Bronchial epithelial cell (primary cell): Measurements from ENCODE around the gene SRXN1. TPM values are rescaled to one million over a fixed set of nuclear protein-coding genes. Genes with fewer than 3 reads are reported as not detected.
A peak's percentile ranks its signal among the peaks of the same experiment; 100 is the strongest.

Experiments
- DNase-seq: peaks from one replicate; pipeline ENCODE4 v3.0.0-alpha.2; 2010; ENCODE audit warnings: low read depth
- FAIRE-seq: peaks from 2 replicates; lab custom pipeline; 2011; peaks lifted over from hg19 to GRCh38; lab: Jason Lieb, UNC
- H3K27me3 ChIP-seq: 2 replicates; pipeline ENCODE4 v1.5.1; 2011; ENCODE audit warnings: low read length; ENCODE audit not compliant: control insufficient read depth, insufficient read depth
- H3K36me3 ChIP-seq: 2 replicates; pipeline ENCODE4 v1.5.1; 2011; ENCODE audit warnings: low read length; ENCODE audit not compliant: control insufficient read depth, insufficient read depth
- H3K4me3 ChIP-seq: 2 replicates; pipeline ENCODE4 v1.5.1; 2011; ENCODE audit warnings: mild to moderate bottlenecking, low read depth, low read length, control low read depth
- total RNA-seq: library from RNA; depleted of rRNA; stranded (reverse); fragments of >200 nt; gene quantifications from 2 replicates; pipeline ENCODE4 v1.2.1, GENCODE V29; 2014
- TF ChIP-seq, protein P1 (sequence below): IDR thresholded peaks from 2 replicates; pipeline ENCODE4 v1.5.1; 2011; ENCODE audit warnings: mild to moderate bottlenecking, moderate library complexity, low read length, control low read depth, inconsistent platforms; ENCODE audit not compliant: insufficient read depth, severe bottlenecking

The SRXN1 gene
- total RNA-seq, 1 donor from 2014 or later: 146 TPM

DNA sequence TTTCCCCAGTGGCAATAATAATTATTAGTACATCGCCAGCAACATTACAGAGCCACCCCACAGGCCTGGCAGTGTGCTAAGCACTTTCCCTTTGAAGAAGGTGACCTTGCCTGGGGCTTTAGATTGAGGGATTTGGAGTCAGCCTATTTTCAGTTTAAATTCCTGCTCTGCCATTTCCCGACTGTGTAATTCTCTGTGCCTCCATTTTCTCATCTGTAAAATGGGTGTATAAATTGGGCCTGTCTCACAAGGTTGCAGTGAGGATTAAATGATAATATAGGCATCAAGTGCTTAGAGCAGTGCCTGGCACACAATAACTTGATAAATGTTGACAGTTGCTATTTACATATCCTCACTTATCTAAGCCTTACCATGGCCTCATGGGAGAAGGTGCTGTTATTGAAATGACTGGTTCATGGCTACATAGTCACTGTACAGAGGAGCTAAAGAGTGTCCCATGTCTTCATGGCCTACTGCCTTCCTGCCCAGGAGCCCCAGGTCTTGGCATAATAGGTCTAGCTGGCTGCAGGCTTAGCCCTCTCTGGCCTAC, 27.7 kb upstream of the SRXN1 start:
- FAIRE-seq (no peak), DNase-seq (no peak)
- Histone ChIP-seq H3K27me3 (peaks cover 13% of the 10 kb centered on the region), H3K36me3 (no peaks in the 10 kb centered on the region), H3K4me3 (no peak overlapping the region)
- TF ChIP-seq, protein P1, sequence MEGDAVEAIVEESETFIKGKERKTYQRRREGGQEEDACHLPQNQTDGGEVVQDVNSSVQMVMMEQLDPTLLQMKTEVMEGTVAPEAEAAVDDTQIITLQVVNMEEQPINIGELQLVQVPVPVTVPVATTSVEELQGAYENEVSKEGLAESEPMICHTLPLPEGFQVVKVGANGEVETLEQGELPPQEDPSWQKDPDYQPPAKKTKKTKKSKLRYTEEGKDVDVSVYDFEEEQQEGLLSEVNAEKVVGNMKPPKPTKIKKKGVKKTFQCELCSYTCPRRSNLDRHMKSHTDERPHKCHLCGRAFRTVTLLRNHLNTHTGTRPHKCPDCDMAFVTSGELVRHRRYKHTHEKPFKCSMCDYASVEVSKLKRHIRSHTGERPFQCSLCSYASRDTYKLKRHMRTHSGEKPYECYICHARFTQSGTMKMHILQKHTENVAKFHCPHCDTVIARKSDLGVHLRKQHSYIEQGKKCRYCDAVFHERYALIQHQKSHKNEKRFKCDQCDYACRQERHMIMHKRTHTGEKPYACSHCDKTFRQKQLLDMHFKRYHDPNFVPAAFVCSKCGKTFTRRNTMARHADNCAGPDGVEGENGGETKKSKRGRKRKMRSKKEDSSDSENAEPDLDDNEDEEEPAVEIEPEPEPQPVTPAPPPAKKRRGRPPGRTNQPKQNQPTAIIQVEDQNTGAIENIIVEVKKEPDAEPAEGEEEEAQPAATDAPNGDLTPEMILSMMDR: no peak

DNA sequence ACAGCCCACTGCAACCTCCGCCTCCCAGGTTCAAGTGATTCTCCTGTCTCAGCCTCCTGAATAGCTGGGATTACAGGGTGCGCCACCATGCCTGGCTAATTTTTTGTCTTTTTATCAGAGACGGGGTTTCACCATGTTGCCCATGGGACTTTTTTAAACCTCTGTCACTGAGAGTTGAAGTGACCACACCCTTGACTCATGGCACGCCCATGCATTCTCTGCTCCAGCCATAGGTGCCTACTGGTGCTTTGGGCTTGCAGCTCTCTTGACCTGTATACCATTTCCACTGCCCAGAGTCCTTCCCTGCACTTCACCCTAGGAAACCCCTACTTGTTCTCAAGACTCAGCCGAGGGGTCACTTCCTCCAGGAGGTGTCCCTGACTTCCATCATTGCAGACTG, 25.0 kb upstream of the SRXN1 start:
- FAIRE-seq (no peak), DNase-seq (no peak)
- no peak overlapping the region for H3K4me3 ChIP-seq
- H3K36me3 ChIP-seq: no peaks in the 10 kb centered on the region
- TF ChIP-seq, protein P1: no peak
- H3K27me3 ChIP-seq: peaks cover 26% of the 10 kb centered on the region

GRCh38 chr20:676967-677366, 24.0 kb upstream of the SRXN1 start:
- no peak overlapping the region for H3K4me3 ChIP-seq

DNA sequence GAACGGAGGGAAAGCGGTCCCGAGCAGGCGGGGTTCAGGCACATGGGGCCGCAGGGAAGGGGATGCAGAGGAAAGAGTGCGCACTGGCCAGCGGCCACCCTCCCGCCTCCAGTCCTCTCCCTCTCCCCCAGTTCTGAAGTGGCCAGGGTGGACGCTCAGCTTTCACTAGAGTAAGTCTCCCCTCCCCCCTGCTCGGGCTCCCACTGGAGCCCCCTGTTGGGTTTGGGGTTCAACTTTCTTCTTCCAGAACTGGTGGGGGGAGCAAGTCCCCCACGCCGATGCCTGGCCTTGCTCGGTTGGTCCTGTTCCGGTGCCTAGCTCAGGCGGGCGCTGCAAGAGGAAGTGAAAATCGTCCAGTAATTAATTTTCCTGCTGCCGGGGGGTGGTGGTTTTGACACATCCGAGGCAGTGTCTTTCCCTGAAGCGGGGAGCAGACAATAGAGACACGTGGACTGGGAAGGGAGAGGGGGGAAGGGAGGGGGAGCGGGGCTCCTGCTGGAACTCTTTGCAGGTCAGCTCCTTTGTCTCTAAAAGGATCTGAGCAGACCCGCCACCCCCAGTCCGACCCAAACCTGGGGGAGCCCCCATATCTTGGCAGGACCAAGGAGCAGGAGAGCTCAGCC, 23.4 kb upstream of the SRXN1 start:
- Histone ChIP-seq H3K36me3 (no peaks in the 10 kb centered on the region), H3K27me3 (peaks cover 33% of the 10 kb centered on the region), H3K4me3 (no peak overlapping the region)
- DNase-seq: no peak
- FAIRE-seq: no peak
- TF ChIP-seq, protein P1: no peak

More at GRCh38 chr20:676967-677366, 24.0 kb upstream of the SRXN1 start:
- DNase-seq (no peak), FAIRE-seq (no peak)
- Histone ChIP-seq H3K27me3 (peaks cover 32% of the 10 kb centered on the region), H3K36me3 (no peaks in the 10 kb centered on the region)
- TF ChIP-seq, protein P1: no peak

DNA sequence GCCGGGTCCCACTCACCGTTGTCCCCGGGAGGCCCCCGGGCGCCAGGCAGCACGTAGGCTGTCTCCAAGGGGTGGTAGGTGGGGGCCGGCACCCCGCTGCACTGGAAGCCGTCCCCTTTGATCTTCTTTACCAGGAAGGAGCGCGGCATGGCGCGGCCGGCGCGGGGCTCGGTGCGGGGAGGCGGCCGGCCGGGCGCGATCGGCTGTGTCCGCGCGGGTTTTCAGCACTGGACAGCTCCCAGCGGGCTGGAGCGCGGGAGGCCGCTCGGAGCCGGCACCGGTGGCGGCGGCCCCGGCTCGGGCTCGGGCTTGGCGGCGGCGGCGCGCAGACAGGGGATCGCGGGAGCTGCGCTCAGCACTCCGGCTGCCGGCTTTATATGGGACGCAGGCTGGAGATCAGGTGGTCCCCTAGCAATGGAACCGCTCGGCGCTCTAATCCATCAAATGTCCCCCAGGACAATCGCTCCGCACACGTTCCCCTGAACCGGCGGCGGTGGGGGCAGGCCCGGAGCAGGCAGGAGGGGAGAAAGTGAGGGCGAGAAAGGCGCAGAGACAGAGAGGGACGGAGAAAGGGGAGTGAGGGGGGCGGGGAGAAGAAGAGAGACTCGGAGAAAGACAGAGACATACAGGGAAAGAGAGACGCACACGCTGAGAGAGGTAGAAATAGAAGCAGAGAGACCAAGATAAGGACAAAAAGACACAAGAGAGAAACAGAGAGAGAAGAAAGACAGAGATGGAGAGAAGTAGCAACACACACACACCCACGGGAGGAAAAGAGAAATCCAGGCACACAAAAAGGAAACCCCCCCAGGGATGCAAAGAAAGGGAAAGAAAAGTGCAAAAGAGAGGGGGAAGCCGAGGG, 22.7 kb upstream of the SRXN1 start, which contains the start of gene SCRT2:
Gene SCRT2 (minus strand): TSS at position 350 of the 862 bp plus-strand sequence. CDS start 201 bp downstream, at position 149.
- Histone ChIP-seq H3K36me3 (no peaks in the 10 kb centered on the region), H3K27me3 (peaks cover 38% of the 10 kb centered on the region), H3K4me3 (no peak within 1 kb of the TSS)
- TF ChIP-seq, protein P1: no peak
- DNase-seq (peak; percentile 22), FAIRE-seq (no peak)
